ENCODE measurements around the gene MACROD2. TPM values are rescaled to one million over a fixed set of nuclear protein-coding genes. Genes with fewer than 3 reads are reported as not detected.

Gene MACROD2
- total RNA-seq, 1 experiment from 2014 or later: 3.7 TPM

DNA sequence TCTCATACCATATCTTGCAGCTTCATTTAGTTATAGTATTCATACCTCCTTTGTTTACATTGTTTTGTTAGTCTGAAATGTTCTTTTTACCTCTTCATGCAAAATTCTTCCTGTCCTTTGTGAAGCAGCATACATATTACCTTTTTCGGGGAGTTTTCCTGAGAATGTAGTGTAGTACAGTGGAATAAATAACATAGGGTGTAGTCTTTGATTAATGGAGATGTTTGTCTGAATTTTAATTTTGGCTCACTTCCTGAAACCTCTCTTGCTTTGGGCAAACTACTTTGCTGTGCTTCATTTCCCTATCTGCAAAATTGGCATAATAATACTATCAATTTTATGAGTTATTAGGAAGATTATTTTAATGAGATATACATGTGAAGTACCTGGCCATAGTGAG lies 5.6 kb downstream of the MACROD2 start:
- H3K27ac ChIP-seq (ENCODE audit: low read depth, low read length): no peak overlapping the region
- ChIA-PET CTCF (no interaction called here), POLR2A (no interaction called here), RAD21 (ENCODE audit: low non-redundant PET in 1 of 2, low total read pairs in 2 of 2, uncharacterized antibody in 2 of 2, unreplicated experiment in 2 of 2) (no interaction called here)
- ATAC-seq: no peak
- no peaks in the 10 kb centered on the region for H3K79me2 ChIP-seq (ENCODE audit: insufficient read depth, low read length)
- intact Hi-C loops (cut with micrococcal nuclease): no loop called here
- no peaks in the 10 kb centered on the region for H3K36me3 ChIP-seq (ENCODE audit: control insufficient read depth in 1 of 2, insufficient read depth in 2 of 2, low read length in 2 of 2)
- BruUV-seq (replicated peaks): no TSS peak
- no peaks in the 10 kb centered on the region for H3K9me2 ChIP-seq (ENCODE audit: insufficient read depth)
- no peak for DNase-seq (ENCODE audit: low read depth, low spot score)
- H3K4me1 ChIP-seq (ENCODE audit: control insufficient read depth in 1 of 2, insufficient read depth in 2 of 2, low read length in 2 of 2): peaks cover 0 to 7% of the 10 kb centered on the region in 2 experiments; a peak in 1 of 4 replicates
- H4K20me1 ChIP-seq (ENCODE audit: insufficient read depth): no peaks in the 10 kb centered on the region
- no peak overlapping the region for H3K9ac ChIP-seq (ENCODE audit: low read length)
- H3K9me3 ChIP-seq (ENCODE audit: control insufficient read depth in 1 of 2, insufficient read depth in 1 of 2, low read depth in 1 of 2, low read length in 2 of 2): 0 out of 4 replicates have a peak, but pooled peaks cover 0 to under 1% of the 10 kb centered on the region in 2 experiments
- no peak overlapping the region for H3K4me3 ChIP-seq (replicated peaks in 1 of 2; ENCODE audit: low read depth in 1 of 2, low read length in 2 of 2)
- H3K27me3 ChIP-seq (ENCODE audit: insufficient read depth, low read length): no peaks in the 10 kb centered on the region
- no peak overlapping the region for H3K4me2 ChIP-seq (ENCODE audit: low read length)
- TF ChIP-seq, protein P1, sequence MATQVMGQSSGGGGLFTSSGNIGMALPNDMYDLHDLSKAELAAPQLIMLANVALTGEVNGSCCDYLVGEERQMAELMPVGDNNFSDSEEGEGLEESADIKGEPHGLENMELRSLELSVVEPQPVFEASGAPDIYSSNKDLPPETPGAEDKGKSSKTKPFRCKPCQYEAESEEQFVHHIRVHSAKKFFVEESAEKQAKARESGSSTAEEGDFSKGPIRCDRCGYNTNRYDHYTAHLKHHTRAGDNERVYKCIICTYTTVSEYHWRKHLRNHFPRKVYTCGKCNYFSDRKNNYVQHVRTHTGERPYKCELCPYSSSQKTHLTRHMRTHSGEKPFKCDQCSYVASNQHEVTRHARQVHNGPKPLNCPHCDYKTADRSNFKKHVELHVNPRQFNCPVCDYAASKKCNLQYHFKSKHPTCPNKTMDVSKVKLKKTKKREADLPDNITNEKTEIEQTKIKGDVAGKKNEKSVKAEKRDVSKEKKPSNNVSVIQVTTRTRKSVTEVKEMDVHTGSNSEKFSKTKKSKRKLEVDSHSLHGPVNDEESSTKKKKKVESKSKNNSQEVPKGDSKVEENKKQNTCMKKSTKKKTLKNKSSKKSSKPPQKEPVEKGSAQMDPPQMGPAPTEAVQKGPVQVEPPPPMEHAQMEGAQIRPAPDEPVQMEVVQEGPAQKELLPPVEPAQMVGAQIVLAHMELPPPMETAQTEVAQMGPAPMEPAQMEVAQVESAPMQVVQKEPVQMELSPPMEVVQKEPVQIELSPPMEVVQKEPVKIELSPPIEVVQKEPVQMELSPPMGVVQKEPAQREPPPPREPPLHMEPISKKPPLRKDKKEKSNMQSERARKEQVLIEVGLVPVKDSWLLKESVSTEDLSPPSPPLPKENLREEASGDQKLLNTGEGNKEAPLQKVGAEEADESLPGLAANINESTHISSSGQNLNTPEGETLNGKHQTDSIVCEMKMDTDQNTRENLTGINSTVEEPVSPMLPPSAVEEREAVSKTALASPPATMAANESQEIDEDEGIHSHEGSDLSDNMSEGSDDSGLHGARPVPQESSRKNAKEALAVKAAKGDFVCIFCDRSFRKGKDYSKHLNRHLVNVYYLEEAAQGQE (IDR thresholded peaks at IDR 0.05; ENCODE audit: low read depth): no peak
- TF ChIP-seq POLR2AphosphoS5 (IDR thresholded peaks at IDR 0.05; ENCODE audit: low read depth, low read length) (no peak), SP1 (IDR thresholded peaks at IDR 0.05; ENCODE audit: low read depth) (no peak), RAD21 (IDR thresholded peaks at IDR 0.05; ENCODE audit: low read depth) (no peak)
- no peak overlapping the region for H2AFZ ChIP-seq (ENCODE audit: low read depth, low read length, poor library complexity, severe bottlenecking)

DNA sequence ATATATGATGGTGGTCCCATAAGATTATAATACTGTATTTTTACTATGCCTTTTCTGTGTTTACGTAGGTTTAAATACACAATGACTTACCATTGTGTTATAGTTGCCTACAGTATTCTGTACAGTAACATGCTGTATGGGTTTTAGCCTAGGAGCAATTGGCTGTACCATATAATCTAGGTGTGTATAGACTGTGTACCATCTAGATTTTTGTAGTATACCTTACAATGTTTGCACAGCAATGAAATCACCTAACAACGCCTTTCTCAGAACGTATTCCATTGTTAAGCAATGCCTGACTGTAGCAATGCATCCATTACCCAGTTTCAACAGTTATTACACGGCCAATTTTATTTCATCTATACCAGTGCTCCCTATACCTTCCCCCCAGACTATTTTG lies 10.7 kb downstream of the MACROD2 start:
- H3K27ac ChIP-seq (ENCODE audit: low read depth, low read length): no peak overlapping the region
- CTCF ChIA-PET: no interaction called here
- POLR2A ChIA-PET: interaction anchor here (0.7 kb wide), 1 partner anchor 26 kb away, joined by 3 read pairs; no protein-coding TSS in a partner anchor
- no peaks in the 10 kb centered on the region for H4K20me1 ChIP-seq (ENCODE audit: insufficient read depth)
- H3K79me2 ChIP-seq (ENCODE audit: insufficient read depth, low read length): no peaks in the 10 kb centered on the region
- ATAC-seq (no peak), DNase-seq (ENCODE audit: low read depth, low spot score) (no peak)
- no TSS peak for BruUV-seq (replicated peaks)
- RAD21 ChIA-PET (ENCODE audit: low non-redundant PET in 1 of 2, low total read pairs in 2 of 2, uncharacterized antibody in 2 of 2, unreplicated experiment in 2 of 2): no interaction called here
- H3K36me3 ChIP-seq (ENCODE audit: control insufficient read depth in 1 of 2, insufficient read depth in 2 of 2, low read length in 2 of 2): no peaks in the 10 kb centered on the region
- H3K27me3 ChIP-seq (ENCODE audit: insufficient read depth, low read length): no peaks in the 10 kb centered on the region
- no peak overlapping the region for H2AFZ ChIP-seq (ENCODE audit: low read depth, low read length, poor library complexity, severe bottlenecking)
- 0 out of 4 replicates have a peak, but pooled peaks cover 0 to 4% of the 10 kb centered on the region in 2 experiments for H3K9me3 ChIP-seq (ENCODE audit: control insufficient read depth in 1 of 2, insufficient read depth in 1 of 2, low read depth in 1 of 2, low read length in 2 of 2)
- no peaks in the 10 kb centered on the region for H3K9me2 ChIP-seq (ENCODE audit: insufficient read depth)
- H3K9ac ChIP-seq (ENCODE audit: low read length): no peak overlapping the region
- H3K4me3 ChIP-seq (replicated peaks in 1 of 2; ENCODE audit: low read depth in 1 of 2, low read length in 2 of 2): no peak overlapping the region
- intact Hi-C loops (cut with micrococcal nuclease): no loop called here
- TF ChIP-seq ELF1 (IDR thresholded peaks at IDR 0.05; ENCODE audit: borderline replicate concordance, low read depth): no peak
- no peak for TF ChIP-seq POLR2AphosphoS5 (IDR thresholded peaks at IDR 0.05; ENCODE audit: low read depth, low read length)
- TF ChIP-seq, protein P1 (IDR thresholded peaks at IDR 0.05; ENCODE audit: low read depth): no peak
- TF ChIP-seq EGR1 (IDR thresholded peaks at IDR 0.05; ENCODE audit: low read depth): no peak
- no peaks in the 10 kb centered on the region for H3K4me1 ChIP-seq (ENCODE audit: control insufficient read depth in 1 of 2, insufficient read depth in 2 of 2, low read length in 2 of 2)
- no peak overlapping the region for H3K4me2 ChIP-seq (ENCODE audit: low read length)

All from HCT116 (cell line).